KG1 (cell line): ENCODE measurements around the gene HMGCL.
"Not testable (repeated sequence)": the region's sequence is repeated elsewhere in the genome, so short reads cannot be mapped to it uniquely, and the experiment has no call there.

ENCODE experiments used
- DNase-seq: peaks from one replicate; lab custom pipeline; 2025; lab: John Stamatoyannopoulos, UW

The HMGCL gene

GRCh38 chr1:23826590-23826989, 1.4 kb upstream of the HMGCL start:
- DNase-seq = not testable (repeated sequence)

GRCh38 chr1:23825762-23826522, 713 bp upstream of the HMGCL start:
- DNase-seq = no peak

GRCh38 chr1:23824711-23825075, 536 bp downstream of the HMGCL start:
- DNase-seq = no peak

- no peak for DNase-seq
Observed at GRCh38 chr1:23823767-23824166, 1.5 kb downstream of the HMGCL start.

- no peak for DNase-seq
Observed at GRCh38 chr1:23817633-23818032, 7.6 kb downstream of the HMGCL start.

GRCh38 chr1:23816906-23817305, 8.3 kb downstream of the HMGCL start:
- DNase-seq = peak; percentile 58

GRCh38 chr1:23816361-23816760, 8.9 kb downstream of the HMGCL start:
- DNase-seq = no peak

- no peak for DNase-seq
Observed at GRCh38 chr1:23814016-23814415, 11.2 kb downstream of the HMGCL start.

- DNase-seq = peak; percentile 61
Observed at GRCh38 chr1:23810818-23811540, 14.2 kb downstream of the HMGCL start.

GRCh38 chr1:23809751-23810171, 15.5 kb downstream of the HMGCL start:
- DNase-seq = peak; percentile 39

GRCh38 chr1:23807453-23807852, 17.8 kb downstream of the HMGCL start:
- DNase-seq = no peak

- DNase-seq = no peak
Observed at GRCh38 chr1:23806280-23806679, 18.9 kb downstream of the HMGCL start.

- no peak for DNase-seq
Observed at GRCh38 chr1:23805025-23805424, 20.2 kb downstream of the HMGCL start.

GRCh38 chr1:23804183-23804835, 20.9 kb downstream of the HMGCL start:
- no peak for DNase-seq

- DNase-seq = no peak
Observed at GRCh38 chr1:23803674-23804073, 21.6 kb downstream of the HMGCL start.

- DNase-seq = not testable (repeated sequence)
Observed at GRCh38 chr1:23802809-23803342, 22.4 kb downstream of the HMGCL start.

- DNase-seq = no peak
Observed at GRCh38 chr1:23801876-23802275, 23.4 kb downstream of the HMGCL start.

- DNase-seq = no peak
Observed at GRCh38 chr1:23801338-23801748, 23.9 kb downstream of the HMGCL start.

GRCh38 chr1:23800400-23801337, 24.6 kb downstream of the HMGCL start, which contains the start of gene GALE:
Gene GALE (minus strand): TSS chr1:23800754. CDS start chr1:23799007, 1,747 bp downstream.
- peak; percentile 93 for DNase-seq

- DNase-seq = no peak
Observed at GRCh38 chr1:23799570-23800399, 25.4 kb downstream of the HMGCL start.

- no peak for DNase-seq
Observed at GRCh38 chr1:23799255-23799569, 26.0 kb downstream of the HMGCL start.
